SK-N-SH (cell line): ENCODE data around the gene SLC27A4. TPM values are rescaled to one million over a fixed set of nuclear protein-coding genes. Genes with fewer than 3 reads are reported as not detected.

Source experiments
- CTCF ChIA-PET: fragments of 300-600, 350-600 bp; formaldehyde crosslinking; extraction: SDS; loops from one replicate; lab custom pipeline; 2021; lab: Yijun Ruan, JAX
- POLR2A ChIA-PET: fragments of 350-600 bp; sonication (Branson Sonifier 250); formaldehyde crosslinking; extraction: SDS; loops from one replicate; lab custom pipeline; 2020; ENCODE audit warnings: antibody characterized with exemption, inconsistent platforms; lab: Yijun Ruan, JAX
- DNase-seq: peaks from one replicate; pipeline ENCODE4 v3.0.0; 2012
- H2AFZ ChIP-seq: fragments of 200-600 bp; sonication (generic); 2 replicates; pipeline ENCODE4 v1.8.1; 2016; ENCODE audit warnings: antibody characterized with exemption, mild to moderate bottlenecking, low read depth
- H3F3A ChIP-seq: fragments of 200-600 bp; sonication (generic); replicated peaks from 2 replicates; pipeline ENCODE3; 2016; ENCODE audit warnings: antibody characterized with exemption, mild to moderate bottlenecking; ENCODE audit not compliant: insufficient read depth
- H3K27ac ChIP-seq, 2 experiments: fragments of 200-500 bp in 1 of 2; fragments of 200-600 bp in 1 of 2; sonication (Bioruptor generic) in 1 of 2; sonication (generic), shearing (Covaris generic) in 1 of 2; 2 replicates each; pipeline versions ENCODE4 v1.5.1 to v1.6.1; 2014 to 2016; ENCODE audit warnings: low read depth in 2 of 2, inconsistent platforms in 1 of 2, low read length in 1 of 2, mild to moderate bottlenecking in 1 of 2, mixed read lengths in 1 of 2
- H3K27me3 ChIP-seq: fragments of 200-600 bp; sonication (generic), shearing (Covaris generic); 2 replicates; pipeline ENCODE4 v1.6.1; 2016; ENCODE audit warnings: mixed run types; ENCODE audit not compliant: insufficient read depth
- H3K36me3 ChIP-seq, 2 experiments: fragments of 200-500 bp in 1 of 2; fragments of 200-600 bp in 1 of 2; sonication (Bioruptor generic) in 1 of 2; sonication (generic) in 1 of 2; replicated peaks in 1 of 2; 2 replicates each; pipeline versions ENCODE3 to v1.5.1; 2014 to 2016; ENCODE audit warnings: low read length in 1 of 2, mild to moderate bottlenecking in 1 of 2; ENCODE audit not compliant: insufficient read depth in 2 of 2, control insufficient read depth in 1 of 2
- H3K4me1 ChIP-seq, 2 experiments: fragments of 200-500 bp in 1 of 2; fragments of 200-600 bp in 1 of 2; sonication (Bioruptor generic) in 1 of 2; sonication (generic), shearing (Covaris generic) in 1 of 2; 2 replicates each; pipeline versions ENCODE4 v1.5.1 to v1.6.1; 2014 to 2016; ENCODE audit warnings: low read depth in 1 of 2, low read length in 1 of 2, mixed run types in 1 of 2; ENCODE audit not compliant: insufficient read depth in 2 of 2, control insufficient read depth in 1 of 2
- H3K4me2 ChIP-seq: fragments of 200-600 bp; sonication (generic), shearing (Covaris generic); 2 replicates; pipeline ENCODE4 v1.6.1; 2017; ENCODE audit warnings: mixed run types
- H3K4me3 ChIP-seq, 2 experiments: fragments of 200-500 bp in 1 of 2; fragments of 200-600 bp in 1 of 2; sonication (Bioruptor generic) in 1 of 2; sonication (generic), shearing (Covaris generic) in 1 of 2; 2 replicates each; pipeline versions ENCODE4 v1.5.1 to v1.8.1; 2014 to 2016; ENCODE audit warnings: low read depth in 2 of 2, inconsistent platforms in 1 of 2, low read length in 1 of 2, mild to moderate bottlenecking in 1 of 2, mixed read lengths in 1 of 2, moderate library complexity in 1 of 2
- H3K79me2 ChIP-seq: fragments of 200-600 bp; sonication (generic); 2 replicates; pipeline ENCODE4 v1.8.1; 2017; ENCODE audit warnings: mild to moderate bottlenecking; ENCODE audit not compliant: insufficient read depth
- H3K9ac ChIP-seq: fragments of 200-600 bp; sonication (generic); 2 replicates; pipeline ENCODE4 v1.6.1; 2017; ENCODE audit warnings: mixed run types
- H3K9me2 ChIP-seq: fragments of 200-600 bp; sonication (generic); 2 replicates; pipeline ENCODE4 v1.6.1; 2017; ENCODE audit warnings: mixed run types
- H3K9me3 ChIP-seq: fragments of 200-600 bp; sonication (generic); 2 replicates; pipeline ENCODE4 v1.6.1; 2017; ENCODE audit warnings: mixed run types, mild to moderate bottlenecking, moderate library complexity
- H4K20me1 ChIP-seq: fragments of 200-600 bp; sonication (generic); 2 replicates; pipeline ENCODE4 v1.6.1; 2017; ENCODE audit warnings: mild to moderate bottlenecking, mixed run types; ENCODE audit not compliant: insufficient read depth
- ELF1 ChIP-seq: IDR thresholded peaks from 2 replicates; pipeline ENCODE4 v1.4.0; 2012
- NRF1 ChIP-seq: IDR thresholded peaks from 2 replicates; pipeline ENCODE4 v1.6.1; 2012; ENCODE audit warnings: low read depth, mild to moderate bottlenecking, low read length
- SIN3A ChIP-seq: IDR thresholded peaks from 2 replicates; pipeline ENCODE4 v1.6.1; 2012; ENCODE audit warnings: low read depth, mild to moderate bottlenecking, low read length, moderate library complexity, borderline replicate concordance
- TAF1 ChIP-seq: IDR thresholded peaks from 2 replicates; pipeline ENCODE4 v1.6.1; 2012; ENCODE audit warnings: low read depth, mild to moderate bottlenecking, low read length, moderate library complexity, borderline replicate concordance
- TEAD4 ChIP-seq: IDR thresholded peaks from 2 replicates; pipeline ENCODE4 v1.4.0; 2012; ENCODE audit warnings: mild to moderate bottlenecking, borderline replicate concordance; ENCODE audit not compliant: insufficient read depth
- YY1 ChIP-seq: IDR thresholded peaks from 2 replicates; pipeline ENCODE4 v1.4.0; 2012; ENCODE audit warnings: low read depth, mild to moderate bottlenecking
- WGBS: methylation state at CpG from one replicate; pipeline ENCODE4 v1.1.6; 2017; ENCODE audit warnings: low lambda C conversion rate; 5-methylcytosine and 5-hydroxymethylcytosine counted together
- polyA plus RNA-seq, 3 experiments: library from polyadenylated mRNA; depleted of rRNA; stranded (reverse); fragments of >200 nt; gene quantifications; 2 replicates each; pipeline ENCODE4 v1.2.3, GENCODE V29; 2012
- TF ChIP-seq, protein P1 (sequence below): fragments of 200-600 bp; sonication (generic); IDR thresholded peaks from 2 replicates; pipeline ENCODE4 v1.6.1; 2017; ENCODE audit warnings: antibody characterized with exemption, mild to moderate bottlenecking, moderate library complexity
- TF ChIP-seq, protein P2 (sequence below): fragments of 150-350 bp; IDR thresholded peaks from 2 replicates; pipeline ENCODE4 v1.6.1; 2016; ENCODE audit warnings: mild to moderate bottlenecking, low read depth, low read length
- TF ChIP-seq, protein P3 (sequence below): IDR thresholded peaks from 2 replicates; pipeline ENCODE4 v1.4.0; 2012; ENCODE audit warnings: low read depth, borderline replicate concordance

SLC27A4 gene
- polyA plus RNA-seq, 1 of the 3 experiments (the other 2 are of a cell fraction) = 24.1 TPM

DNA sequence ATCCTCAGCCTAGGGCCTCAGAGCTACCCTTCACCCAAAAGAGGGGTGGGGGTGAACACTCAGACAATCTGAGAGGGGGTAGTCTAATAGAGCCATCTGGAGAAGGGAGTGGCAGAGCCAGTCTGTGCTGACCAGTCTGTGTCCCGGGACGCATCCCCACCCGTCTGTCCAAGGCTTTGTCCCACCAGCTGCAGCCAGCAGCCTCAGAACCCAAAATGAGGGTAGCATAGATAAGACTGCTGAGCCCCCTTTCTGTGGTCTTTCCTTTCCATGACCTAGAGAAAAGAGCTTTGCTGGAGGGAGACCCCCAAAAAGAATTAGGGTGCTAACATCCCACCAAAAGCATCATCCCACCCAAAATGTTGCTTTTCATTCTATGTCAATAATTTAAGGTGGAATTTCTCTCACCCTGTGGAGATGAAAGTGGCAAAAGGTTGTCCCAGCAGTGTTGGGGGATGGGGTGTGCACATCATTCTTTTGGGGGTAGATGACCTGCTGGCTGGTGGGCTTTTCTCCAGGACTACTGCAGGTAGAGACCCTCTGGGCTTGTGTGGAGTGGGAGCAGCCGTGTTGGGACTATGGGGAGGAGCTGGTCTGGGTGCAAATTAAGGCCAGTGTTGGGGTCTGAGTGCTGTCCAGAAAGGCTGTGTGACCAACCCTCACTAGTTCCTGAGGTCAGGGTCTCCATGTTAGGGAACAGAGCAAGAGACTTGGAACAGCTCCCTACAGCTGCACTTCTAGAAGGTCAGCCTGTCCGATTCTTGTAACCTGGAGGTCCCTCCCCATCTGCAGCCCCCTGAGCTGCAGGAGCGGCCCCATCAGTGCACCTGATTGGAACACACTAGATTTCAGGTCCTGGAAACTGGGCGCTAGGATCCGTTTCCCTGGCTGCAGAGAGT is 50.7 kb downstream of the SLC27A4 start:
- no peak for DNase-seq
- CTCF ChIA-PET = interaction anchor here (1.0 to 2.8 kb wide), 3 partner anchors 9 to 29 kb away, joined by 3 to 15 read pairs (median 3); no protein-coding TSS in a partner anchor
- H3K9me2 ChIP-seq = no peaks in the 10 kb centered on the region

More for the DNA sequence above, 50.7 kb downstream of the SLC27A4 start:
- Histone ChIP-seq H3K4me2 (no peak overlapping the region), H3F3A (no peaks in the 10 kb centered on the region), H3K9me3 (no peaks in the 10 kb centered on the region), H3K9ac (no peak overlapping the region), H2AFZ (no peak overlapping the region), H3K4me1 (no peaks in the 10 kb centered on the region), H3K27me3 (no peaks in the 10 kb centered on the region), H3K27ac (no peak overlapping the region), H4K20me1 (no peaks in the 10 kb centered on the region), H3K4me3 (no peak overlapping the region), H3K79me2 (no peaks in the 10 kb centered on the region), H3K36me3 (peaks cover 5 to 57% of the 10 kb centered on the region in 2 experiments)
- 88% methylated on average over 6 of the region's 8 CpGs for WGBS
- no peak for TF ChIP-seq TEAD4
- TF ChIP-seq TAF1 = no peak
- TF ChIP-seq, protein P1, sequence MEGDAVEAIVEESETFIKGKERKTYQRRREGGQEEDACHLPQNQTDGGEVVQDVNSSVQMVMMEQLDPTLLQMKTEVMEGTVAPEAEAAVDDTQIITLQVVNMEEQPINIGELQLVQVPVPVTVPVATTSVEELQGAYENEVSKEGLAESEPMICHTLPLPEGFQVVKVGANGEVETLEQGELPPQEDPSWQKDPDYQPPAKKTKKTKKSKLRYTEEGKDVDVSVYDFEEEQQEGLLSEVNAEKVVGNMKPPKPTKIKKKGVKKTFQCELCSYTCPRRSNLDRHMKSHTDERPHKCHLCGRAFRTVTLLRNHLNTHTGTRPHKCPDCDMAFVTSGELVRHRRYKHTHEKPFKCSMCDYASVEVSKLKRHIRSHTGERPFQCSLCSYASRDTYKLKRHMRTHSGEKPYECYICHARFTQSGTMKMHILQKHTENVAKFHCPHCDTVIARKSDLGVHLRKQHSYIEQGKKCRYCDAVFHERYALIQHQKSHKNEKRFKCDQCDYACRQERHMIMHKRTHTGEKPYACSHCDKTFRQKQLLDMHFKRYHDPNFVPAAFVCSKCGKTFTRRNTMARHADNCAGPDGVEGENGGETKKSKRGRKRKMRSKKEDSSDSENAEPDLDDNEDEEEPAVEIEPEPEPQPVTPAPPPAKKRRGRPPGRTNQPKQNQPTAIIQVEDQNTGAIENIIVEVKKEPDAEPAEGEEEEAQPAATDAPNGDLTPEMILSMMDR = no peak
- no peak for TF ChIP-seq NRF1
- TF ChIP-seq YY1 = no peak
- TF ChIP-seq ELF1 = no peak
- TF ChIP-seq, protein P2, sequence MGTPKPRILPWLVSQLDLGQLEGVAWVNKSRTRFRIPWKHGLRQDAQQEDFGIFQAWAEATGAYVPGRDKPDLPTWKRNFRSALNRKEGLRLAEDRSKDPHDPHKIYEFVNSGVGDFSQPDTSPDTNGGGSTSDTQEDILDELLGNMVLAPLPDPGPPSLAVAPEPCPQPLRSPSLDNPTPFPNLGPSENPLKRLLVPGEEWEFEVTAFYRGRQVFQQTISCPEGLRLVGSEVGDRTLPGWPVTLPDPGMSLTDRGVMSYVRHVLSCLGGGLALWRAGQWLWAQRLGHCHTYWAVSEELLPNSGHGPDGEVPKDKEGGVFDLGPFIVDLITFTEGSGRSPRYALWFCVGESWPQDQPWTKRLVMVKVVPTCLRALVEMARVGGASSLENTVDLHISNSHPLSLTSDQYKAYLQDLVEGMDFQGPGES = no peak
- TF ChIP-seq SIN3A = no peak
- TF ChIP-seq, protein P3, sequence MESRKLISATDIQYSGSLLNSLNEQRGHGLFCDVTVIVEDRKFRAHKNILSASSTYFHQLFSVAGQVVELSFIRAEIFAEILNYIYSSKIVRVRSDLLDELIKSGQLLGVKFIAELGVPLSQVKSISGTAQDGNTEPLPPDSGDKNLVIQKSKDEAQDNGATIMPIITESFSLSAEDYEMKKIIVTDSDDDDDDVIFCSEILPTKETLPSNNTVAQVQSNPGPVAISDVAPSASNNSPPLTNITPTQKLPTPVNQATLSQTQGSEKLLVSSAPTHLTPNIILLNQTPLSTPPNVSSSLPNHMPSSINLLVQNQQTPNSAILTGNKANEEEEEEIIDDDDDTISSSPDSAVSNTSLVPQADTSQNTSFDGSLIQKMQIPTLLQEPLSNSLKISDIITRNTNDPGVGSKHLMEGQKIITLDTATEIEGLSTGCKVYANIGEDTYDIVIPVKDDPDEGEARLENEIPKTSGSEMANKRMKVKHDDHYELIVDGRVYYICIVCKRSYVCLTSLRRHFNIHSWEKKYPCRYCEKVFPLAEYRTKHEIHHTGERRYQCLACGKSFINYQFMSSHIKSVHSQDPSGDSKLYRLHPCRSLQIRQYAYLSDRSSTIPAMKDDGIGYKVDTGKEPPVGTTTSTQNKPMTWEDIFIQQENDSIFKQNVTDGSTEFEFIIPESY = no peak
- POLR2A ChIA-PET = no interaction called here
